ENCODE results near the gene WDR27.

GRCh38 chr6:169573883-169574282, 127.9 kb downstream of the WDR27 start:
- TF ChIP-seq CTCF (IDR thresholded peaks at IDR 0.05) (no peak), POLR2AphosphoS5 (IDR thresholded peaks at IDR 0.05; ENCODE audit: insufficient read depth in 1 of 2, low read depth in 1 of 2) (no peak), POLR2A (IDR thresholded peaks at IDR 0.05) (no peak)
